A204.1 (cell line): ENCODE results near the gene LRSAM1.

Experiments used
- FAIRE-seq: peaks from 2 replicates; lab custom pipeline; 2012; peaks lifted over from hg19 to GRCh38; lab: Jason Lieb, UNC

The LRSAM1 gene

DNA sequence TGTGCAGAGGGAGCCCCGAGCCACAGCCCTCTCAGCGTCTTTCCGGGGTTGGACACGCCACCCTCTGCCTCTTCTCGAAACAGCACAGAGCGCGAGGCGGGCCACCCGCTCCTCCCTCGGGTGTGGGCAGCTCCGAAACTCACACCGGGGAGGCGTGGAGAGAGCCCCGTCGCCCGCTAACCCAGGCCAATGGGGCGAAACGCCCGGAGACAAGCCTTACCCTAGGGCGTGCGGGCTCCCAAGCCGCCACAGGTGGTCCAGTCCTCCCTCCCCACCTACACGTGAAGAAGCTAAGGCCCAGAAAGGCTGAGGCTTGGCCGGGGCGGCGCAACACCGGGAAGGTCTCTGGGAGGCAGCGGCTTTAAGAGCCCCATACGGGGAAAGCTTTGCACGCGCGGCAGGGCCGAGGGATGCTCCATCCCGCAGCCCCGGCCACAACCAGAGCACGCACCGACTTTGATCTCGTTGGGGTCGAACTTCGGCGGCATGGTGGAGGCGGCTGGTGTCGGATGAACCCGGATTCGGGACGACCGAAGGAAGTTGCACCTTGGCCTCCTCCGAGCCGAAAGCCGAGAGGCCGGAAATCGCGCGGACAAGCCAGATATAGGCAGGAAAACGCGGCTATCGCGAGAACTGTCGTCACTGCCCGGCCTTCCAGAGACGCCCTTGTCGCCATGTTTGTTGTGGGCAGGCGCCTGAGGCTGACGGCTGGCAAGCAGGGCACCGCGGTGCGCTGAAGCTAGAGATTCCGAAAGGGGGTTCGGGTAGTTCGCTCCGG, at the start of gene LRSAM1, which contains the start of gene RPL12:
LRSAM1 (plus strand) TSS at position 681 of the 778 bp plus-strand sequence. CDS start 3,018 bp downstream, outside the sequence.
RPL12 (minus strand) TSS at position 577 of the 778 bp plus-strand sequence; CDS start at position 488, 89 bp downstream.
- no peak for FAIRE-seq

GRCh38 chr9:127402401-127403090, 48.8 kb upstream of the LRSAM1 start:
- FAIRE-seq, result no peak

GRCh38 chr9:127403507-127404192, 47.7 kb upstream of the LRSAM1 start:
- FAIRE-seq, result no peak

GRCh38 chr9:127404631-127405030, 46.7 kb upstream of the LRSAM1 start:
- FAIRE-seq, result no peak

DNA sequence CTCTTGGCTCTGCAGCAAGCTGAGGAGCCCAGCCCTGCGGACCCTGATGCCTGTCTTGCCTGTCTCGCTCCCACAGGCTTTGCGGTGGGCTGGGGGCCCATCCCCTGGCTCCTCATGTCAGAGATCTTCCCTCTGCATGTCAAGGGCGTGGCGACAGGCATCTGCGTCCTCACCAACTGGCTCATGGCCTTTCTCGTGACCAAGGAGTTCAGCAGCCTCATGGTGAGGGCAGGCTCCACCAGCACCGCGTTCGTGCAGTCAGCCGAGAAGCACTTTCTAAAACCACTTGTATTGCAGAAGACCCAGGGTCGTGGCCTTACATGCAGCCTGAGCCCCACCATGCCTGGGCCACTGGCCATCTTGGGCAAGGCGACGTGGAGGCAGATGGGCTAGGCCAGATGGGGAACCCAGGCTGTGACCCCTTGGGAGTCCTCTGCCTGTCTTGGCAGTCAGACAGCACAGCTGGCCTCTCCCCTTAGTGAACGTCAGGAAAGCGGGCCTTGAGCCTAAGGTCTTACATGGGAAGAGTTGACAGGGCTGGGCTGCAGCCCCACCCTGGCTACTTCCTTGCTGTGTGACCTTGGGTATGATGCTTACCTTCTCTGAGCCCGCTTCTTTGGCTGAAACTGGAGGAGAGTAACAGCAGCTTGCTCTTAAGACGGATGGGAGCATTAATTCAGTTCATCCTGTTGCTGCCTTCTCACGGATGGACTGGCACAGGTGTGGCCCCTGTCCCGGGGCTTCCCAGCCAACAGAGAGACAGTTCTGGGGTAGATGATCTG, 45.8 kb upstream of the LRSAM1 start:
- FAIRE-seq, result no peak

DNA sequence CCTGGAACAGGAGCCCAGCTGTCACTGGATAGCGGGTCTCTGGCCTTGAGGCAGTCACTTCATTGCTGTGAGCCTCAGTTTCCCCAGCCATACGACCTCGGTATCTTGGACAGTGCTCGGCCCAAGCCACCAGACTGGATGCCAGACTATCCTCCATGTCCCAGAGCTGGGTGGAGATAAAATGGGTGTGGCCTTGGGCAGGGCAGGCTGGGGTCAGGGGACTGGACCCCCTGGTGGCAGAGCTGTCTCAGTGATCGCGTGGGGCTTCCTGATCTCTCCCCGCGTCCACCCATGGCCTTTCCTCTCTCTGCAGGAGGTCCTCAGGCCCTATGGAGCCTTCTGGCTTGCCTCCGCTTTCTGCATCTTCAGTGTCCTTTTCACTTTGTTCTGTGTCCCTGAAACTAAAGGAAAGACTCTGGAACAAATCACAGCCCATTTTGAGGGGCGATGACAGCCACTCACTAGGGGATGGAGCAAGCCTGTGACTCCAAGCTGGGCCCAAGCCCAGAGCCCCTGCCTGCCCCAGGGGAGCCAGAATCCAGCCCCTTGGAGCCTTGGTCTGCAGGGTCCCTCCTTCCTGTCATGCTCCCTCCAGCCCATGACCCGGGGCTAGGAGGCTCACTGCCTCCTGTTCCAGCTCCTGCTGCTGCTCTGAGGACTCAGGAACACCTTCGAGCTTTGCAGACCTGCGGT, 44.4 kb upstream of the LRSAM1 start:
- FAIRE-seq, result no peak

DNA sequence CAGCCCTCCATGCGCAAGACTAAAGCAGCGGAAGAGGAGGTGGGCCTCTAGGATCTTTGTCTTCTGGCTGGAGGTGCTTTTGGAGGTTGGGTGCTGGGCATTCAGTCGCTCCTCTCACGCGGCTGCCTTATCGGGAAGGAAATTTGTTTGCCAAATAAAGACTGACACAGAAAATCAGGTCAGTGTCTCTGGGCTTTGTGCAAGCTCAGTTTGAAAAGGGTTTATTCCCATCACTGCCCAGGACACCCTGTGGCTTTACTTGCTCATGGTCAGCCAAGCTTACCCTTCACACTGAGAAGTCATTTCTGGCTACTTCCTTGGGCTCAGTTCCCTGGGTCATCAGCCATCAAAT, 43.8 kb upstream of the LRSAM1 start:
- FAIRE-seq, result no peak

GRCh38 chr9:127411122-127411521, 40.2 kb upstream of the LRSAM1 start:
- FAIRE-seq, result no peak

GRCh38 chr9:127415141-127415540, 36.2 kb upstream of the LRSAM1 start:
- no peak for FAIRE-seq

GRCh38 chr9:127415657-127416056, 35.7 kb upstream of the LRSAM1 start:
- no peak for FAIRE-seq

- FAIRE-seq, result no peak
Observed at GRCh38 chr9:127417131-127418036, 33.9 kb upstream of the LRSAM1 start.

DNA sequence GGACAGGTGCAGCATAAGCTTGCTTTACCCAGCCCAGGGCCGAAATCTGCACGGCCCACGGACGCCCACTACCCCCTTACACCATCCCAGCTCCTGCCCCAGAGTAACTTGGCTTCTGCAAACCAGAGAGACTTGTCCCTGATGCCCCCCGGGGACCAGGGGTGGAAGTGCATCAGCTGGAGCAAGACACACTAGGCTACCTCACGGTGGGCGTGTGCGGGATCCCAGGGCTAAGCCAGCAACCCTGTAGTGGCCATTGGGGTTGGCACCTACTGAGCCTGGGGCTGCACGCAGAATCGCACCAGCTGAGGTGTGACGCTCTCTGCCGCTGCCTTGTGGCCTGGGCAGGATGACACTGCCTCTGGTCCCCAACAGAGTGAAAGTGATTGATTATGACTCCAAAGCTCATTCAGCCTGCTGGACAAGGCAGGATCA, 33.3 kb upstream of the LRSAM1 start:
- no peak for FAIRE-seq

- FAIRE-seq, result no peak
Observed at GRCh38 chr9:127419348-127419747, 32.0 kb upstream of the LRSAM1 start.

- FAIRE-seq, result no peak
Observed at GRCh38 chr9:127421057-127421456, 30.3 kb upstream of the LRSAM1 start.

GRCh38 chr9:127422133-127422782, 29.1 kb upstream of the LRSAM1 start:
- FAIRE-seq, result no peak

GRCh38 chr9:127422787-127423186, 28.5 kb upstream of the LRSAM1 start:
- FAIRE-seq, result no peak

DNA sequence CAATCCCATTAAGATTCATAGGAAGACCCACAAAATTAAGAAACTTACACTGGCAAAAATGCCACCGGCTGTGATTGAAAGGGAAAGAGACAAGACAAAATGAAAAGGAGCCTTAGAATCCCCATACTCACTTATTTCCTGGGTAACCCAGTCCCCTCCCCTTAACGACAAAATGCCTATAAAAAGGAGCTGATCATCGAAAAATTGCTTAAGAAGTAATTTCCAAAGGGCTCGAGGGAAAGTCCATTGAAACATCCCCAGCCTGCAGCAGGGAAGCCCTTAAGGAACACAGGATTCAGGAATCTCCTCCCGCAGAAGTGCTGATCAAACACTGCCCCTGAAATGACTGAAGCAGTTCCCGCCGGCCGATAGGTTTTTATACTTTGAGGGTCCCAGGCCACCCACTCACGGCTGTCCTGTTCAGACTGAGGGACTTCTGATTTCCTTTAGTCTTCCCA, 27.8 kb upstream of the LRSAM1 start:
- FAIRE-seq, result no peak

- no peak for FAIRE-seq
Observed at GRCh38 chr9:127423934-127424675, 27.2 kb upstream of the LRSAM1 start, which contains the start of gene ZNF79. TSS of gene ZNF79 (plus strand) at chr9:127424382. CDS start at chr9:127424788, 406 bp downstream.

- no peak for FAIRE-seq
Observed at GRCh38 chr9:127424676-127424999, 26.7 kb upstream of the LRSAM1 start.
